HCT116 (cell line): ENCODE results near the gene ZKSCAN4. TPM values are rescaled to one million over a fixed set of nuclear protein-coding genes. Genes with fewer than 3 reads are reported as not detected.

Source experiments
- ATAC-seq: fragments of 200-7000 bp; cut with Tn5 transposase; 2 replicates; pipeline ENCODE4 v1.9.1; 2020; ENCODE audit warnings: mild to moderate bottlenecking, moderate library complexity
- BruUV-seq: library from RNA; stranded (reverse); fragments of 400-500 nt; replicated peaks from 2 replicates; lab custom pipeline; 2021; lab: Mats Ljungman, UMichigan
- CTCF ChIA-PET: fragments of 300-600 bp; sonication (Branson Sonifier 250); formaldehyde crosslinking; loops from one replicate; lab custom pipeline; 2021; ENCODE audit warnings: antibody characterized with exemption; lab: Charles Lee
- POLR2A ChIA-PET: fragments of 300-600, 350-600 bp; sonication (Branson Sonifier 250); formaldehyde crosslinking; loops from one replicate; lab custom pipeline; 2021; ENCODE audit warnings: antibody characterized with exemption; lab: Charles Lee
- RAD21 ChIA-PET, 2 experiments: fragments of 300-600 bp; sonication (Branson Sonifier 250); formaldehyde crosslinking; loops; one replicate each; lab custom pipeline; 2023; ENCODE audit warnings: low total read pairs in 2 of 2; ENCODE audit not compliant: uncharacterized antibody in 2 of 2, unreplicated experiment in 2 of 2, low non-redundant PET in 1 of 2; lab: Charles Lee
- DNase-seq: peaks from one replicate; pipeline ENCODE4 v3.0.0-alpha.2; 2010; ENCODE audit warnings: low read depth, low spot score
- H2AFZ ChIP-seq: fragments of 200-600 bp; shearing (Covaris generic), sonication (generic); 2 replicates; pipeline ENCODE4 v1.6.1; 2017; ENCODE audit warnings: low read depth, mixed run types, mixed read lengths, antibody characterized with exemption, low read length; ENCODE audit not compliant: poor library complexity, severe bottlenecking
- H3K27ac ChIP-seq: 2 replicates; pipeline ENCODE4 v1.5.1; 2012; ENCODE audit warnings: low read depth, low read length
- H3K27me3 ChIP-seq: fragments of 200-600 bp; sonication (generic); 2 replicates; pipeline ENCODE4 v1.6.1; 2016; ENCODE audit warnings: mixed run types, low read length, mixed read lengths; ENCODE audit not compliant: insufficient read depth
- H3K36me3 ChIP-seq, 2 experiments: fragments of 200-500 bp in 1 of 2; fragments of 200-600 bp in 1 of 2; sonication (Bioruptor generic) in 1 of 2; sonication (generic) in 1 of 2; 2 replicates each; pipeline versions ENCODE4 v1.5.1 to v1.6.1; 2014 to 2016; ENCODE audit warnings: low read length in 2 of 2, inconsistent platforms in 1 of 2, mixed read lengths in 1 of 2, mixed run types in 1 of 2; ENCODE audit not compliant: insufficient read depth in 2 of 2, control insufficient read depth in 1 of 2
- H3K4me1 ChIP-seq, 2 experiments: fragments of 200-600 bp in 1 of 2; sonication (generic) in 1 of 2; 2 replicates each; pipeline versions ENCODE4 v1.5.1 to v1.6.1; 2012 to 2017; ENCODE audit warnings: low read length in 2 of 2, inconsistent platforms in 1 of 2, mild to moderate bottlenecking in 1 of 2, mixed read lengths in 1 of 2, mixed run types in 1 of 2, moderate library complexity in 1 of 2; ENCODE audit not compliant: insufficient read depth in 2 of 2, control insufficient read depth in 1 of 2
- H3K4me2 ChIP-seq: fragments of 200-600 bp; sonication (generic); 2 replicates; pipeline ENCODE4 v1.6.1; 2017; ENCODE audit warnings: mixed run types, low read length, mixed read lengths
- H3K4me3 ChIP-seq, 2 experiments: fragments of 200-600 bp in 1 of 2; sonication (generic) in 1 of 2; replicated peaks in 1 of 2; 2 replicates each; pipeline ENCODE4 v1.5.1; 2011 to 2016; ENCODE audit warnings: low read length in 2 of 2, control low read depth in 1 of 2, low read depth in 1 of 2, mild to moderate bottlenecking in 1 of 2, mixed read lengths in 1 of 2, mixed run types in 1 of 2
- H3K79me2 ChIP-seq: fragments of 200-600 bp; sonication (generic); 2 replicates; pipeline ENCODE4 v1.6.1; 2017; ENCODE audit warnings: mild to moderate bottlenecking, mixed run types, low read length, moderate library complexity, mixed read lengths; ENCODE audit not compliant: insufficient read depth
- H3K9ac ChIP-seq: fragments of 200-600 bp; sonication (generic); 2 replicates; pipeline ENCODE4 v1.6.1; 2016; ENCODE audit warnings: low read length, mixed read lengths
- H3K9me2 ChIP-seq: fragments of 200-600 bp; sonication (generic), shearing (Covaris generic); 2 replicates; pipeline ENCODE4 v1.6.1; 2017; ENCODE audit warnings: mixed run types, mild to moderate bottlenecking, moderate library complexity; ENCODE audit not compliant: insufficient read depth
- H3K9me3 ChIP-seq, 2 experiments: fragments of 200-500 bp in 1 of 2; fragments of 200-600 bp in 1 of 2; sonication (Bioruptor generic) in 1 of 2; sonication (generic) in 1 of 2; 2 replicates each; pipeline ENCODE4 v1.6.1; 2014 to 2017; ENCODE audit warnings: low read length in 2 of 2, mixed read lengths in 2 of 2, inconsistent platforms in 1 of 2, low read depth in 1 of 2, mild to moderate bottlenecking in 1 of 2, mixed run types in 1 of 2, moderate library complexity in 1 of 2; ENCODE audit not compliant: control insufficient read depth in 1 of 2, insufficient read depth in 1 of 2
- H4K20me1 ChIP-seq: fragments of 200-600 bp; sonication (generic), shearing (Covaris generic); 2 replicates; pipeline ENCODE4 v1.6.1; 2017; ENCODE audit warnings: mixed run types, mild to moderate bottlenecking, moderate library complexity; ENCODE audit not compliant: insufficient read depth
- CBX3 ChIP-seq: IDR thresholded peaks from 2 replicates; pipeline ENCODE4 v1.6.1; 2012; ENCODE audit warnings: low read depth
- CEBPB ChIP-seq: IDR thresholded peaks from 2 replicates; pipeline ENCODE4 v1.6.1; 2012; ENCODE audit warnings: low read depth
- EGR1 ChIP-seq: IDR thresholded peaks from 2 replicates; pipeline ENCODE4 v1.6.1; 2012; ENCODE audit warnings: low read depth
- FOSL1 ChIP-seq: IDR thresholded peaks from 2 replicates; pipeline ENCODE4 v1.6.1; 2012; ENCODE audit warnings: low read depth
- JUND ChIP-seq: IDR thresholded peaks from 2 replicates; pipeline ENCODE4 v1.6.1; 2012
- POLR2AphosphoS5 ChIP-seq: IDR thresholded peaks from 2 replicates; pipeline ENCODE4 v1.6.1; 2011; ENCODE audit warnings: mild to moderate bottlenecking, low read depth, low read length, moderate library complexity
- SIN3A ChIP-seq: IDR thresholded peaks from 2 replicates; pipeline ENCODE4 v1.6.1; 2012; ENCODE audit warnings: low read depth
- SP1 ChIP-seq: IDR thresholded peaks from 2 replicates; pipeline ENCODE4 v1.6.1; 2012; ENCODE audit warnings: low read depth
- SRF ChIP-seq: IDR thresholded peaks from 2 replicates; pipeline ENCODE4 v1.6.1; 2012; ENCODE audit warnings: low read depth
- YY1 ChIP-seq: IDR thresholded peaks from 2 replicates; pipeline ENCODE4 v1.6.1; 2011; ENCODE audit warnings: low read length, low read depth, moderate library complexity, mild to moderate bottlenecking; ENCODE audit not compliant: insufficient replicate concordance; ENCODE audit errors: extremely low read depth
- ZBTB33 ChIP-seq: IDR thresholded peaks from 2 replicates; pipeline ENCODE4 v1.6.1; 2011; ENCODE audit warnings: mild to moderate bottlenecking, low read length, moderate library complexity; ENCODE audit not compliant: insufficient replicate concordance; ENCODE audit errors: extremely low read depth
- ZFX ChIP-seq: fragments of 450-650 bp; IDR thresholded peaks from 2 replicates; pipeline ENCODE4 v1.6.1; 2017
- ZNF274 ChIP-seq: fragments of 200-500 bp; sonication (Bioruptor generic); IDR thresholded peaks from 2 replicates; pipeline ENCODE4 v1.6.1; 2014; ENCODE audit warnings: mild to moderate bottlenecking, low read depth, low read length, inconsistent platforms
- intact Hi-C: fragments of 100-400 bp; cut with micrococcal nuclease; formaldehyde crosslinking; loops from 2 replicates; pipeline ENCODE4 v1.10.0; 2022
- total RNA-seq: library from RNA; stranded (reverse); gene quantifications from one replicate; pipeline ENCODE4 v1.2.1, GENCODE V29; 2021; ENCODE audit not compliant: unreplicated experiment
- TF ChIP-seq, protein P1 (sequence below), 3 experiments: fragments of 200-600 bp in 1 of 3; sonication (generic) in 1 of 3; IDR thresholded peaks in 2 of 3; conservative IDR thresholded peaks in 1 of 3; 2 replicates each; pipeline ENCODE4 v1.5.1; 2012 to 2017; ENCODE audit warnings: low read depth in 2 of 3, low read length in 2 of 3, antibody characterized with exemption in 1 of 3, borderline replicate concordance in 1 of 3, control low read depth in 1 of 3, mild to moderate bottlenecking in 1 of 3, mixed read lengths in 1 of 3, mixed run types in 1 of 3, moderate library complexity in 1 of 3; ENCODE audit not compliant: insufficient read depth in 1 of 3

Gene ZKSCAN4
- total RNA-seq, 1 experiment from 2014 or later: 4.8 TPM

GRCh38 chr6:28264834-28265401 lies 12.8 kb upstream of the ZKSCAN4 start (continued):
- no peak for TF ChIP-seq ZFX
- no peak for TF ChIP-seq YY1
- TF ChIP-seq EGR1: no peak

- Histone ChIP-seq H3K36me3 (no peaks in the 10 kb centered on the region), H3K4me1 (peaks cover 6 to 25% of the 10 kb centered on the region in 2 experiments; a peak in 3 of 4 replicates), H3K9me3 (no peaks in the 10 kb centered on the region), H3K27me3 (no peaks in the 10 kb centered on the region), H3K4me3 (no peak overlapping the region), H3K4me2 (no peak overlapping the region), H2AFZ (no peak overlapping the region), H3K9me2 (no peaks in the 10 kb centered on the region), H3K9ac (no peak overlapping the region), H3K79me2 (peaks cover 14% of the 10 kb centered on the region), H4K20me1 (no peaks in the 10 kb centered on the region), H3K27ac (no peak overlapping the region)
- ChIA-PET CTCF (interaction anchor here (1.9 kb wide), 1 partner anchor 92 kb away, joined by 5 read pairs; no protein-coding TSS in a partner anchor), POLR2A (interaction anchor here (2.0 kb wide), 1 partner anchor 11 kb away, joined by 11 read pairs; the partner anchor contains the start of gene ZKSCAN4), RAD21 (no interaction called here)
- DNase-seq (no peak), ATAC-seq (no peak)
- no peak for TF ChIP-seq SIN3A
- BruUV-seq: no TSS peak
- intact Hi-C loops: no loop called here
These were observed 11.9 kb upstream of the ZKSCAN4 start for GRCh38 chr6:28263922-28264321.

DNA sequence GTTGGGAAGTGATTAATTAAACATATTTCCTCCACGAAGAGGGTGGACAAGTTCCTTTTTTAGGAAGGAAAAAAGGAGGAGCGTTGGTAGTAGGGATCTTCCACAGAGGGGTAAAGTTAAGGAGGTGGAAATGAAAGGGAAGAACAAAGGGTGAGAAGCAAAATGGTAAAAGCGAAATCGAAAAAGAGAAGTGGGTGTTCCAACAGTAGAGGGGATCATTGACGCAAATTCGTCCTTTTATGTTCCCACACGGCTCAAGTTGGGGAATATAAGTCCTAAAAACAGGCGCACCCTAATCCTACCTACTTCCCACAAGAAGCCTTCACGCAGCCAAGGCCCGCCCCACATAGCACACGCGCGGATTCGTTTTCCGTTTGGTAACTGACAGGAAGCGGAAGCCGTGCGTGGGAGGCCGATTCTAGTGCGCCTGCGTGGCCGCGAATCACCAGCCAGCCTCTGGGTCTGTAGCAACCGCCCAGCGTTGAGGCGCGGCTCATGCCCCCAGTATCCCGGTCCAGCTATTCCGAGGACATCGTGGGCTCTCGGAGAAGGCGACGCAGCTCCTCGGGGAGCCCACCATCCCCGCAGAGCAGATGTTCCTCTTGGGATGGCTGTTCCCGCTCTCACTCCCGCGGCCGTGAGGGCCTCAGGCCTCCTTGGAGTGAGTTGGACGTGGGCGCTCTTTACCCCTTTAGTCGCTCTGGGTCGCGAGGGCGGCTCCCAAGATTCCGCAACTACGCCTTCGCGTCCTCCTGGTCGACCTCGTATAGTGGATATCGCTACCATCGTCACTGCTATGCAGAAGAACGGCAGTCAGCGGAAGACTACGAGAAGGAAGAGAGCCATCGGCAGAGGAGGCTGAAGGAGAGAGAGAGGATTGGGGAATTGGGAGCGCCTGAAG lies 7.1 kb upstream of the ZKSCAN4 start, which contains the start of gene NKAPL:
Gene NKAPL, plus strand, starts transcription at position 421 of the 901 bp plus-strand sequence. Its CDS starts 75 bp downstream, at position 496.
- ATAC-seq: no peak
- H3K9me2 ChIP-seq: no peaks in the 10 kb centered on the region
- no peak for DNase-seq
- H3K9ac ChIP-seq: no peak within 1 kb of the TSS
- BruUV-seq: no TSS peak
- ChIA-PET CTCF (no interaction called here), POLR2A (no interaction called here), RAD21 (no interaction called here)
- intact Hi-C loops: no loop called here
- no peak within 1 kb of the TSS for H3K4me3 ChIP-seq
- H3K36me3 ChIP-seq: no peaks in the 10 kb centered on the region
- H3K79me2 ChIP-seq: no peaks in the 10 kb centered on the region
- H3K27me3 ChIP-seq: no peaks in the 10 kb centered on the region
- H3K9me3 ChIP-seq: no peaks in the 10 kb centered on the region
- no peak within 1 kb of the TSS for H2AFZ ChIP-seq
- H3K27ac ChIP-seq: no peak within 1 kb of the TSS
- no peaks in the 10 kb centered on the region for H4K20me1 ChIP-seq
- no peaks in the 10 kb centered on the region for H3K4me1 ChIP-seq
- no peak within 1 kb of the TSS for H3K4me2 ChIP-seq
- TF ChIP-seq ZFX (no peak), ZBTB33 (no peak), CEBPB (no peak), SP1 (no peak), ZNF274 (no peak), POLR2AphosphoS5 (no peak), FOSL1 (no peak), CBX3 (no peak), SRF (no peak), JUND (no peak)
- TF ChIP-seq, protein P1, sequence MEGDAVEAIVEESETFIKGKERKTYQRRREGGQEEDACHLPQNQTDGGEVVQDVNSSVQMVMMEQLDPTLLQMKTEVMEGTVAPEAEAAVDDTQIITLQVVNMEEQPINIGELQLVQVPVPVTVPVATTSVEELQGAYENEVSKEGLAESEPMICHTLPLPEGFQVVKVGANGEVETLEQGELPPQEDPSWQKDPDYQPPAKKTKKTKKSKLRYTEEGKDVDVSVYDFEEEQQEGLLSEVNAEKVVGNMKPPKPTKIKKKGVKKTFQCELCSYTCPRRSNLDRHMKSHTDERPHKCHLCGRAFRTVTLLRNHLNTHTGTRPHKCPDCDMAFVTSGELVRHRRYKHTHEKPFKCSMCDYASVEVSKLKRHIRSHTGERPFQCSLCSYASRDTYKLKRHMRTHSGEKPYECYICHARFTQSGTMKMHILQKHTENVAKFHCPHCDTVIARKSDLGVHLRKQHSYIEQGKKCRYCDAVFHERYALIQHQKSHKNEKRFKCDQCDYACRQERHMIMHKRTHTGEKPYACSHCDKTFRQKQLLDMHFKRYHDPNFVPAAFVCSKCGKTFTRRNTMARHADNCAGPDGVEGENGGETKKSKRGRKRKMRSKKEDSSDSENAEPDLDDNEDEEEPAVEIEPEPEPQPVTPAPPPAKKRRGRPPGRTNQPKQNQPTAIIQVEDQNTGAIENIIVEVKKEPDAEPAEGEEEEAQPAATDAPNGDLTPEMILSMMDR (IDR thresholded peaks at IDR 0.05 in 2 of 3, conservative IDR thresholded peaks at IDR 0.05 in 1 of 3; ENCODE audit: borderline replicate concordance in 1 of 3, insufficient read depth in 1 of 3, low read depth in 2 of 3, low read length in 2 of 3): no peak
